ENCODE results near the gene USP53. TPM values are rescaled to one million over a fixed set of nuclear protein-coding genes. Genes with fewer than 3 reads are reported as not detected.
"Not testable (repeated sequence)": the region's sequence is repeated elsewhere in the genome, so short reads cannot be mapped to it uniquely, and the experiment has no call there.

Gene USP53
- total RNA-seq, 2 experiments from 2014 or later: 13.3 to 15.1 TPM

DNA sequence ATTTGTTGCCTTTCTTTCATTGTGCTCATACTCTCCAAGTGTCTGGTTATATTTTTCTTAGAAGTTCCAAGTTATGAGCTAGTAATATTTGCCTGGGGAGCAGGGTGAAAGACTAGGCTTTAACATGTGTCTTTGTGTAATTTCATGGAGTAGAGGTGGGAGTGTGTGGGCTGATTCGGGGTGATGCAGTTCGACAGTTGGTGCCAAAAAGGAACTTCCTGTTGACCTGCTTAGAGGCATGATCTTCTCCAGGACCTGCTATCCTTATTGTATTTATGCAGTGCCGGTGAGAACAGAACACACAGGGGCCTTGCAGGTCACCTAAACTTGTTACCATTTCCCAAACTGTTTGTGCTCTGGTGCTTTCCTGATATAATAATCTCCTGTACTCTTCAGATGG lies 21.2 kb downstream of the USP53 start:
- Mint-ChIP-seq H3K27me3 (no peaks in the 10 kb centered on the region), H3K4me3 (peak overlapping the region; percentile 71)
- POLR2A ChIA-PET: interaction anchor here (0.9 kb wide), 1 partner anchor 21 kb away, joined by 3 read pairs; the partner anchor contains the start of gene USP53

DNA sequence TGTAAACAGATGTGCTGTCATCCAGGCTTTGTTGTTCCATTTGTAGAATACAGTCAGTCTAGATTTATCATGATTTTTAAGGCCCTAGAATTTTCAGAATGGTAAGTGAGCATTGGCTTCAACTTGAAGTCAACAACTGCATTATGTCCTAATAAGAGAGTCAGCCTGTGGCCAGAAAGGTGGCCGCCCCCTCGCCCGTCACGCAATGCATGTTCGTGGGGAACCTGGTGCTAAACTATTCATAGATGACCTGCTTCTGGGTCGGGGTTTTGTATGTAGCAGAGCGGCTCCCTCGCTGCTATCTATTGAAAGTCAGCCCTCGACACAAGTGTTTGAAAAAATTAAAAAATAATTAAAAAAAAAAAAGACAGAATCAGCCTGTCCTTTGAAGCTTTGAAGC lies 24.7 kb downstream of the USP53 start:
- ATAC-seq (ENCODE audit: low read depth) (no peak), DNase-seq (no peak)
- Mint-ChIP-seq H3K4me3 (no peak overlapping the region), H3K9me3 (no peaks in the 10 kb centered on the region), H3K27ac (no peak overlapping the region), H3K36me3 (peaks cover 15% of the 10 kb centered on the region), H3K4me1 (peaks cover 26% of the 10 kb centered on the region), H3K27me3 (no peaks in the 10 kb centered on the region)
- POLR2A ChIA-PET: interaction anchor here (1.3 kb wide), 1 partner anchor 24 kb away, joined by 5 read pairs; the partner anchor contains the start of gene USP53

More for the DNA sequence above, 21.2 kb downstream of the USP53 start:
- Mint-ChIP-seq H3K4me1 (peaks cover 30% of the 10 kb centered on the region), H3K36me3 (peaks cover 16% of the 10 kb centered on the region), H3K27ac (peak overlapping the region; percentile 82), H3K9me3 (no peaks in the 10 kb centered on the region)
- DNase-seq (no peak), ATAC-seq (ENCODE audit: low read depth) (peak; percentile 62)

GRCh38 chr4:119237642-119238041 lies 25.1 kb downstream of the USP53 start:
- POLR2A ChIA-PET: interaction anchor here (0.6 to 1.3 kb wide), 2 partner anchors 25 to 62 kb away, joined by 5 read pairs; partner anchors contain the start of gene USP53
- peaks cover 14% of the 10 kb centered on the region for H3K36me3 Mint-ChIP-seq
- H3K27ac Mint-ChIP-seq: peak overlapping the region; percentile 57
- H3K4me1 Mint-ChIP-seq: peaks cover 26% of the 10 kb centered on the region
- ATAC-seq (ENCODE audit: low read depth) (no peak), DNase-seq (no peak)
- no peaks in the 10 kb centered on the region for H3K27me3 Mint-ChIP-seq
- no peaks in the 10 kb centered on the region for H3K9me3 Mint-ChIP-seq
- peak overlapping the region; percentile 27 for H3K4me3 Mint-ChIP-seq

DNA sequence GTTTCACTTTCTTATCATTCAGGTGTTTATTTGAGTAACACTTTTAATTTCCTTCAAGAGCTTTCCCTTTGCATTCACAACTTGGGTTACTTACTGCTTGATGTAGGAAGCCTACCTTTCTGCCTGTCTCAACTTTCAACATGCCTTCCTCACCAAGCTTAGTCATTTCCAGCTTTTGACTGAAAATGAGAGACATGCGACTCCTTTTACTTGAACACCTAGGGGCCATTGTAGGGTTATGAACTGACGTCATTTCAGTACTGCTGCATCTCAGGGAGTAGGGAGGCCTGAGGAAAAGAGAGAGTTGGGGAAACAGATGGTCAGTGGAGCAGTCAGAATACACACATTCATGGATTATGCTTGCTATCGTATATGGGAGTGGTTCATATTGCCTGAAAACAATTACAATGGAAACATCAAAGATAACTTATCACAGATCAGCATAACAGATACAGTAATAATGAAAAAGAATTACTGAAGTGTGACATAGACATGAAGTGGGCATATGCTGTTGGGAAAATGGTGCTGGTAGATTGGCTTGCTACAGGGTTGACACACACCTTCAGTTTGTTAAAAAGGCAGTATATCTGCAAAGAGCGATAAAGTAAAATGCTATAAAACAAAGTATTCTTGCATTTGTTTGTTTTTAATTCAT lies 25.7 kb downstream of the USP53 start:
- H3K4me1 Mint-ChIP-seq: peaks cover 26% of the 10 kb centered on the region
- H3K4me3 Mint-ChIP-seq: peak overlapping the region; percentile 27
- no peaks in the 10 kb centered on the region for H3K9me3 Mint-ChIP-seq
- ATAC-seq (ENCODE audit: low read depth) (peak; percentile 82), DNase-seq (no peak)
- H3K27ac Mint-ChIP-seq: peak overlapping the region; percentile 57
- POLR2A ChIA-PET: interaction anchor here (0.6 to 1.3 kb wide), 2 partner anchors 25 to 62 kb away, joined by 5 read pairs; partner anchors contain the start of gene USP53
- peaks cover 14% of the 10 kb centered on the region for H3K36me3 Mint-ChIP-seq
- no peaks in the 10 kb centered on the region for H3K27me3 Mint-ChIP-seq

- H3K4me1 Mint-ChIP-seq: peaks cover 17% of the 10 kb centered on the region
- H3K27me3 Mint-ChIP-seq: no peaks in the 10 kb centered on the region
- no peaks in the 10 kb centered on the region for H3K9me3 Mint-ChIP-seq
- DNase-seq (no peak), ATAC-seq (ENCODE audit: low read depth) (no peak)
- no peak overlapping the region for H3K27ac Mint-ChIP-seq
- H3K36me3 Mint-ChIP-seq: peaks cover 14% of the 10 kb centered on the region
- POLR2A ChIA-PET: no interaction called here
- no peak overlapping the region for H3K4me3 Mint-ChIP-seq
Measured at GRCh38 chr4:119240128-119240527, 27.6 kb downstream of the USP53 start.

GRCh38 chr4:119240568-119240967 lies 28.1 kb downstream of the USP53 start:
- Mint-ChIP-seq H3K4me1 (peaks cover 17% of the 10 kb centered on the region), H3K27me3 (no peaks in the 10 kb centered on the region), H3K36me3 (peaks cover 12% of the 10 kb centered on the region), H3K4me3 (no peak overlapping the region), H3K9me3 (no peaks in the 10 kb centered on the region), H3K27ac (no peak overlapping the region)
- ATAC-seq (ENCODE audit: low read depth) (no peak), DNase-seq (no peak)
- POLR2A ChIA-PET: no interaction called here

DNA sequence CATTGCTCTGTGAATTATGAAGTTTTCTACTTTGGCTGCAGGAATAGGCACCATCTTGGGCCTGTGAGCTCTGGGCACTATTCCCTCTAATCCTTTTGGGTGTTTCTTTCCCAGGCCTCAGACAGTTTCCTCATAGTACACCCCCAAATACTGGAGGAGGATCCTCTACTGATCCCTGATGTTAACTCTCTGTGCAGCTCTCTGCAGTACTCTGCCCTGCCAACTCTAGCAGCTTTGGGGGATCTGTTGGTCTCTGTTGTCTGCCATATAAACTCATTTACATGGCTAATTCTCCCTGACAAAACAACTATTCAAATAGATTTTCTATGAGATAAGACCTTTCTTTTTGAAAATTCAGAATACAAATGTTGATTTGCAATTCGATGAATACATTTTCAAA lies 29.9 kb downstream of the USP53 start:
- DNase-seq (no peak), ATAC-seq (ENCODE audit: low read depth) (no peak)
- no peaks in the 10 kb centered on the region for H3K27me3 Mint-ChIP-seq
- H3K4me1 Mint-ChIP-seq: peaks cover 8% of the 10 kb centered on the region
- H3K36me3 Mint-ChIP-seq: peaks cover 14% of the 10 kb centered on the region
- H3K9me3 Mint-ChIP-seq: no peaks in the 10 kb centered on the region
- H3K27ac Mint-ChIP-seq: no peak overlapping the region
- POLR2A ChIA-PET: no interaction called here
- H3K4me3 Mint-ChIP-seq: no peak overlapping the region

- Mint-ChIP-seq H3K36me3 (peaks cover 13% of the 10 kb centered on the region), H3K27ac (no peak overlapping the region)
Measured at GRCh38 chr4:119243868-119244267, 31.4 kb downstream of the USP53 start.

DNA sequence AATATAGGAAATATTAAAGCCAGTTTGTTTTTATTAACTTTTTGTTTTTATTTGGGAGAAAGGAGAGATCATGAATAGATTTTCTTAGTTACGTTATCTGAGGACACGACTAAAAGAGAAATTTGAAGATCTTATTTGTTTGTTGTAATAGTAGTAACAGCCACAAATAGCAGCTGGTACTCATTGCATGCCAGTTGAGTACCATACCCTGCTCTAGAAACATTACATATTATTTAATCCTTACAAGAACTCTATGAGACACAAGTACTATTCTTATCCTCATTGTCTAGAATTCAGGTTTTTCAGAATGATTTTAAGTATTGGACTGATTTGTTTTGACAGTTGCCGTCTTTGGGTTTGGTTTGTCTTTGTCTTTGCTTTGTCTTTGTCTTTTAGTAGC lies 31.8 kb downstream of the USP53 start:
- POLR2A ChIA-PET: no interaction called here
- Mint-ChIP-seq H3K27ac (no peak overlapping the region), H3K4me1 (no peaks in the 10 kb centered on the region), H3K4me3 (no peak overlapping the region), H3K9me3 (no peaks in the 10 kb centered on the region), H3K36me3 (peaks cover 14% of the 10 kb centered on the region), H3K27me3 (no peaks in the 10 kb centered on the region)
- no peak for ATAC-seq (ENCODE audit: low read depth)
- DNase-seq: no peak

More at GRCh38 chr4:119243868-119244267, 31.4 kb downstream of the USP53 start:
- no peak for ATAC-seq (ENCODE audit: low read depth)
- H3K4me1 Mint-ChIP-seq: no peaks in the 10 kb centered on the region
- DNase-seq: no peak
- POLR2A ChIA-PET: no interaction called here
- no peak overlapping the region for H3K4me3 Mint-ChIP-seq
- H3K9me3 Mint-ChIP-seq: no peaks in the 10 kb centered on the region
- no peaks in the 10 kb centered on the region for H3K27me3 Mint-ChIP-seq

GRCh38 chr4:119244832-119245231 lies 32.3 kb downstream of the USP53 start:
- no peak overlapping the region for H3K4me3 Mint-ChIP-seq
- no peaks in the 10 kb centered on the region for H3K4me1 Mint-ChIP-seq
- ATAC-seq (ENCODE audit: low read depth) (no peak), DNase-seq (no peak)
- peaks cover 14% of the 10 kb centered on the region for H3K36me3 Mint-ChIP-seq
- H3K9me3 Mint-ChIP-seq: no peaks in the 10 kb centered on the region
- H3K27ac Mint-ChIP-seq: no peak overlapping the region
- H3K27me3 Mint-ChIP-seq: no peaks in the 10 kb centered on the region
- POLR2A ChIA-PET: no interaction called here

- Mint-ChIP-seq H3K4me1 (no peaks in the 10 kb centered on the region), H3K36me3 (peaks cover 15% of the 10 kb centered on the region), H3K27me3 (no peaks in the 10 kb centered on the region), H3K27ac (no peak overlapping the region), H3K9me3 (no peaks in the 10 kb centered on the region), H3K4me3 (no peak overlapping the region)
- POLR2A ChIA-PET: no interaction called here
- DNase-seq: no peak
- no peak for ATAC-seq (ENCODE audit: low read depth)
Measured at GRCh38 chr4:119246177-119246733, 33.7 kb downstream of the USP53 start.

DNA sequence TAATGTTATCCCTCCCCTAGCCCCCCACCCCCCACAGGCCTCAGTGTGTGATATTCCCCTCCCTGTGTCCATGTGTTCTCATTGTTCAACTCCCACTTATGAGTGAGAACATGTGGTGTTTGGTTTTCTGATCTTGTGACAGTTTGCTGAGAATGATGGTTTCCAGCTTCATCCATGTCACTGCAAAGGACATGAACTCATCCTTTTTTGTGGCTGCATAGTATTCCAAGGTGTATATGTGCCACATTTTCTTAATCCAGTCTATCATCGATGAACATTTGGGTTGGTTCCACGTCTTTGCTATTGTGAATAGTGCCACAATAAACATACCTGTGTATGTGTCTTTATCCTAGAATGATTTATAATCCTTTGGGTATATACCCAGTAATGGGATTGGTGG lies 38.5 kb downstream of the USP53 start:
- H3K36me3 Mint-ChIP-seq: peaks cover 47% of the 10 kb centered on the region
- H3K27ac Mint-ChIP-seq; H3K4me1 Mint-ChIP-seq; DNase-seq; POLR2A ChIA-PET; ATAC-seq (ENCODE audit: low read depth); H3K9me3 Mint-ChIP-seq; H3K4me3 Mint-ChIP-seq; H3K27me3 Mint-ChIP-seq: not testable (repeated sequence)

GRCh38 chr4:119255223-119255622 lies 42.7 kb downstream of the USP53 start:
- peaks cover 49% of the 10 kb centered on the region for H3K36me3 Mint-ChIP-seq
- DNase-seq; POLR2A ChIA-PET; H3K4me3 Mint-ChIP-seq; H3K27me3 Mint-ChIP-seq; H3K4me1 Mint-ChIP-seq; H3K27ac Mint-ChIP-seq; ATAC-seq (ENCODE audit: low read depth): not testable (repeated sequence)
- peaks cover 11% of the 10 kb centered on the region for H3K9me3 Mint-ChIP-seq

GRCh38 chr4:119260528-119260927 lies 48.0 kb downstream of the USP53 start:
- Mint-ChIP-seq H3K9me3 (peaks cover 2% of the 10 kb centered on the region), H3K27me3 (no peaks in the 10 kb centered on the region), H3K36me3 (peaks cover 21% of the 10 kb centered on the region), H3K27ac (no peak overlapping the region), H3K4me3 (no peak overlapping the region), H3K4me1 (no peaks in the 10 kb centered on the region)
- ATAC-seq (ENCODE audit: low read depth): no peak
- POLR2A ChIA-PET: no interaction called here
- no peak for DNase-seq
